ENCODE data around the gene PPM1G. TPM values are rescaled to one million over a fixed set of nuclear protein-coding genes. Genes with fewer than 3 reads are reported as not detected.

The PPM1G gene
- total RNA-seq, 1 donor from 2014 or later, result 95.3 TPM

DNA sequence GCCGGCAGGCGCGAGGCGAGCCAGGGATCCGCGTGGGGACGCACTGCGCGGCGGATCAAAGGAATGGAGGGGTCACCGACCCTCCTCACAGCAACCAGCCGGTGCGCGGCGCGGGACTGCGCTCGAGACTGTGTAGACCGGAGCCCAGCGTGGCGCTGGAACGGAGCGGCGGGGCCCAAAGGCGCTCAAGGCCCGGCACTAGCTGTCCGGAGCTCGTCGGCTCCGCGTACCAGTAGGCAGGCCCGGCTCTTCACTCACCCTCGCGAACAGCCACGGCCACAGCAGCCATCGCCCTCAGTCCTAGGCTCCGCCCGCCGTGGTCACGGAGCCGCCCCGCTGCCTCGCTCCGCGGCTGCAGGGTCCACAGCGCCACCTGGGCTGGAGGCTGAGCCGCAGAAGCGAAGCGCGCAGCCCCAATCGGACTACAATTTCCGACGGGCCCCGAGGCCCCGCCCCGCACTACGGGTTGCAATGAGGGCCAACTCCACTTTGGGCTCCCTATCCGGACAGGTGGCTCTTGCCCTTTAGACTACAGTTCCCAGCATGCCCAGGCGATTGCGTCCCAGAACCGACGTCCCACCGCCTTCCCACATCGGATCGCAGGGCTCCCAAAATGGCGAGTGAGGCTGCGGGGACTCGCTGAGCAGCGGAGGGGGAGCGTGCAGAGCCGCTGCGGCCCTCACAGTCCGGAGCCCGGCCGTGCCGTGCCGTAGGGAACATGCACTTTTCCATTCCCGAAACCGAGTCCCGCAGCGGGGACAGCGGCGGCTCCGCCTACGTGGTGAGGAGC lies 39.2 kb downstream of the PPM1G start, which contains the start of the genes EIF2B4 and SNX17:
TSS of gene EIF2B4 (minus strand) at position 313 of the 790 bp plus-strand sequence. CDS start at position 289, 24 bp downstream.
TSS of gene SNX17 (plus strand) at position 591 of the 790 bp plus-strand sequence. CDS start at position 719, 128 bp downstream.
- TF ChIP-seq, protein P1, sequence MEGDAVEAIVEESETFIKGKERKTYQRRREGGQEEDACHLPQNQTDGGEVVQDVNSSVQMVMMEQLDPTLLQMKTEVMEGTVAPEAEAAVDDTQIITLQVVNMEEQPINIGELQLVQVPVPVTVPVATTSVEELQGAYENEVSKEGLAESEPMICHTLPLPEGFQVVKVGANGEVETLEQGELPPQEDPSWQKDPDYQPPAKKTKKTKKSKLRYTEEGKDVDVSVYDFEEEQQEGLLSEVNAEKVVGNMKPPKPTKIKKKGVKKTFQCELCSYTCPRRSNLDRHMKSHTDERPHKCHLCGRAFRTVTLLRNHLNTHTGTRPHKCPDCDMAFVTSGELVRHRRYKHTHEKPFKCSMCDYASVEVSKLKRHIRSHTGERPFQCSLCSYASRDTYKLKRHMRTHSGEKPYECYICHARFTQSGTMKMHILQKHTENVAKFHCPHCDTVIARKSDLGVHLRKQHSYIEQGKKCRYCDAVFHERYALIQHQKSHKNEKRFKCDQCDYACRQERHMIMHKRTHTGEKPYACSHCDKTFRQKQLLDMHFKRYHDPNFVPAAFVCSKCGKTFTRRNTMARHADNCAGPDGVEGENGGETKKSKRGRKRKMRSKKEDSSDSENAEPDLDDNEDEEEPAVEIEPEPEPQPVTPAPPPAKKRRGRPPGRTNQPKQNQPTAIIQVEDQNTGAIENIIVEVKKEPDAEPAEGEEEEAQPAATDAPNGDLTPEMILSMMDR (conservative IDR thresholded peaks at IDR 0.05), result peak; percentile 73
- no peaks in the 10 kb centered on the region for H3K27me3 Mint-ChIP-seq
- H3K36me3 Mint-ChIP-seq, result peaks cover 27% of the 10 kb centered on the region

DNA sequence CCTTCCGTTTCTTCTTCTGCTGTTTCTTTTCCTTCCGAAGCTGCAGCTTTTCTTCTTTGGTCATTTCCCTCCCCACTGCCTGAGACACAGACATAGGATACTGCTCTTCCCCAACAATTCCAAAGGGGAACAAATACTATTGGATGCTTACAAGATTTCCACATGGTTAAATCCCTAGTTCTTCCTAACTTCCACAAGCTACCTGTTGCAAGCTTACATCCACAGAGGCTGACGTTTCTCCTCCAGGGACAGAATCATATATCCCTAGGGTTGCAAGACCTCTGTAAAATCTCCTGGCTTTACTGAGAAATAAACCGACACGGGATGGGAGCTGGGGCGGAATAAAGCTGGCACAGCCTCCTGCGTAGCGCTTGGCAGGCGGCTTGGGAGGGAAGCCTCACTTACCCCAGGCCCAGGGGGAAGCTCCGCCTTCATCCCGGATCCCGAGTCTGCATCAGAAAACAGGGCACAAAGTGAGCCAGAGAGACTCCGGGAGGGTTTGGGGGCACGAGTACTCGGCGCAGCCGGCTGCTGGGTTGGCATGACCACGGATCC lies 39.8 kb downstream of the PPM1G start:
- H3K4me3 Mint-ChIP-seq, result peak overlapping the region; percentile 96
- H3K27ac Mint-ChIP-seq, result peak overlapping the region; percentile 98
- DNase-seq (ENCODE audit: extremely low spot score, unreplicated experiment), result no peak
- H3K27me3 Mint-ChIP-seq, result no peaks in the 10 kb centered on the region
- H3K4me1 Mint-ChIP-seq (ENCODE audit: unreplicated experiment), result peaks cover 26% of the 10 kb centered on the region
- H3K9me3 Mint-ChIP-seq, result no peaks in the 10 kb centered on the region
- H3K36me3 Mint-ChIP-seq, result peaks cover 26% of the 10 kb centered on the region
- TF ChIP-seq, protein P1 (conservative IDR thresholded peaks at IDR 0.05), result no peak

More for the DNA sequence above, 39.2 kb downstream of the PPM1G start, which contains the start of the genes EIF2B4 and SNX17:
- peak within 1 kb of the TSS; percentile 99 for H3K27ac Mint-ChIP-seq
- peaks cover 26% of the 10 kb centered on the region for H3K4me1 Mint-ChIP-seq (ENCODE audit: unreplicated experiment)
- H3K4me3 Mint-ChIP-seq, result peak within 1 kb of the TSS; percentile 96
- DNase-seq (ENCODE audit: extremely low spot score, unreplicated experiment), result peak; percentile 99
- H3K9me3 Mint-ChIP-seq, result no peaks in the 10 kb centered on the region

DNA sequence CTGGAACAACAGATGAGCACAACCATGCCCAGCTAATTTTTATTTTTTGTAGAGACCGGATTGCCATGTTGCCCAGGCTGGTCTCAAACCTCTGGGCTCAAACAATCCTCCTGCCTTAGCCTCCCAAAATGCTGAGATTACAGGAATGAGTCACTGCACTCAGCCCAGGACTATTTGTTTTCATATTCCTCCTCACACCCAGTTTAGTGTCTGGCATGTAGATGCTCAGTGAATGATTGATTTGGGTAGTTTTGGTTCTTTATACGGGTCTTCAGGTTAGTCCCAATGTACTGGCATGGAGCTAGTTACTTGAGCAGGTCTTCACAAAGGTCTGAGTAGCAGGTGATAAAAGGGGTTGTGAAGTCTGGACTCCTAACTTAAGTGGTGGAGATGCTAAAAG lies 45.5 kb downstream of the PPM1G start:
- Mint-ChIP-seq H3K27ac (no peak overlapping the region), H3K27me3 (no peaks in the 10 kb centered on the region), H3K4me3 (no peak overlapping the region), H3K36me3 (peaks cover 14% of the 10 kb centered on the region), H3K9me3 (no peaks in the 10 kb centered on the region), H3K4me1 (ENCODE audit: unreplicated experiment) (no peaks in the 10 kb centered on the region)
- DNase-seq (ENCODE audit: extremely low spot score, unreplicated experiment), result no peak
- TF ChIP-seq, protein P1 (conservative IDR thresholded peaks at IDR 0.05), result no peak

DNA sequence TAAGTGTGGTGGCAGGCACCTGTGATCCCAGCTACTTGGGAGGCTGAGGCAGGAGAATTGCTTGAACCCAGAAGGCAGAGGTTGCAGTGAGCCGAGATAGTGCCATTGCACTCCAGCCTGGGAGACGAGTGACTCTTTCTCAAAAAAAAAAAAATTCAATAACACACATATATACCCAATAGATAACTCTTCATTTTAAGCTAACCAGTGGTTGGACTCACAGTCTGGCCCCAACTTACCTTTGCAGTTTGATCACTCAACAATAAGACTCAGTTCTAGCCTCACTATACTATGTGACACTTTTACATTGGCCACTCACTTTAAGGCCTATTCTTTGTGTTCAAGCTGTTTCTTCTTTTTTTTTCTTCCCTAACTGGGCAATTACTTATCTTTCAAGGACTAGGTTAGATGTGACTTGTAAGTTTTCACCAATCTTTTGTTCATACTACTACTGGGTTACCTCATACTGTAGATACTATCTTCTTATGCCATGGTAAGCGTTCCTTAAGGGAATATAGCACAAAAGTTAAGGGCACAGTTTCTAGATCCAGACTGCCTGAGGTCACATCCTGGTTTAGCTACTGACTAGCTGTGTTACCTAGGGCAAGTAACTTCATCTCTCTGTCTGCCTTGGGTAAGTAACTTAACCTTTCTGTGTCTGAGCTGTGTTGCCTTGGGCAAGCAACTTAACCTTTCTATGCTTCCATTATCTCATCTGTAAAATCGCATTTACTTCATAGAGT lies 46.5 kb downstream of the PPM1G start:
- Mint-ChIP-seq H3K4me3 (no peak overlapping the region), H3K27ac (peak overlapping the region; percentile 29), H3K36me3 (peaks cover 21% of the 10 kb centered on the region), H3K27me3 (no peaks in the 10 kb centered on the region), H3K4me1 (ENCODE audit: unreplicated experiment) (peaks cover 4% of the 10 kb centered on the region), H3K9me3 (no peaks in the 10 kb centered on the region)
- DNase-seq (ENCODE audit: extremely low spot score, unreplicated experiment), result no peak
- TF ChIP-seq, protein P1 (conservative IDR thresholded peaks at IDR 0.05), result no peak

DNA sequence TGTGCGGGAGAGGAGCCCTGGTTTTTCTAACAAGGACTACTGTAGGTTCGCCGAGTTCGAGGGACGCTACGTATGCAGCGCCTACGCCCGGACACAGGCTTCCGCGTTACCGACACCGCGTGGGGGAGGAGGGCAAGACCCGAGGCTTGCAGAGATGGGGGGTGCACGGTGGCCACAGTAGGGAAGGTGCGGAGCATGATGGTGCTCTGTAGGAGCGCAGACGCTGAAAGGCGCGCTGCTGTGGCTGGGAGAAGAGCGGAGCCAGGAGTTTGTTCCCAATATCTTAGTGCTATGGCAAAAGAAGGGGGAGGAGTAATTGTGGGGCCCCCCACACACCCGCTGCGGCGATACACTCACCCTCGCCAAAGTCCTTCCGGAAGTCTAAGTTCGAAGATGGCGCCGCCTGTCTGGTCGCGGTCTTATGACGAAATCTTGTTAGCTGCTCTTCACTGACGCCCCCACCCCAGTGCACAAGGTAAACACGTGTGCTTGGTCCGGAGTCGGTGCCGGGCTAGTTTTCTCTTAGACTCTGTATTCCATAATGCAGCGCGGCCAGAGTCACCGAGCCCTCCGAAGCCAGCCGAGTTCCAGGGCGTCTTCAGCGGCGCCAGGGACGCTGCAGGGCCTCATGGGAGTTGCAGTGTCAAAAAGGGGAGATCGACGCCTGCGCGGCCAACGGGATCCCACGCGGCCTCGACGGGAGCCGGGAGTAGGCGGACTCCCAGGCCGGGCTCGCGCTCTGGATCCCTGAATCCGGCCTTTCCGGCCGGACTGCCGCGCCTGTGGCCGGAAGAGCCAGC lies 52.8 kb downstream of the PPM1G start, which contains the start of gene GTF3C2:
TSS of gene GTF3C2 (minus strand) at position 383 of the 800 bp plus-strand sequence. CDS start 13,210 bp downstream, outside the sequence.
- H3K27me3 Mint-ChIP-seq, result no peaks in the 10 kb centered on the region
- H3K27ac Mint-ChIP-seq, result peak within 1 kb of the TSS; percentile 98
- H3K4me3 Mint-ChIP-seq, result peak within 1 kb of the TSS; percentile 98
- H3K9me3 Mint-ChIP-seq, result no peaks in the 10 kb centered on the region
- peaks cover 18% of the 10 kb centered on the region for H3K36me3 Mint-ChIP-seq
- peaks cover 29% of the 10 kb centered on the region for H3K4me1 Mint-ChIP-seq (ENCODE audit: unreplicated experiment)
- TF ChIP-seq, protein P1 (conservative IDR thresholded peaks at IDR 0.05), result no peak
- DNase-seq (ENCODE audit: extremely low spot score, unreplicated experiment), result peak; percentile 93
